Measurements from ENCODE around the gene PODNL1.
"Not testable (repeated sequence)": the region's sequence is repeated elsewhere in the genome, so short reads cannot be mapped to it uniquely, and the experiment has no call there.

Gene PODNL1

GRCh38 chr19:13973479-13973878 is 35.3 kb upstream of the PODNL1 start:
- not testable (repeated sequence) for DNase-seq (ENCODE audit: low read depth)

GRCh38 chr19:13972368-13973155 is 34.3 kb upstream of the PODNL1 start:
- no peak for DNase-seq (ENCODE audit: low read depth)

GRCh38 chr19:13971868-13972267 is 33.7 kb upstream of the PODNL1 start:
- DNase-seq (ENCODE audit: low read depth): not testable (repeated sequence)

GRCh38 chr19:13969897-13970296 is 31.7 kb upstream of the PODNL1 start:
- DNase-seq (ENCODE audit: low read depth): no peak

GRCh38 chr19:13968999-13969398 is 30.8 kb upstream of the PODNL1 start:
- no peak for DNase-seq (ENCODE audit: low read depth)

GRCh38 chr19:13968383-13968935 is 30.2 kb upstream of the PODNL1 start:
- DNase-seq (ENCODE audit: low read depth): no peak

GRCh38 chr19:13967206-13967605 is 29.0 kb upstream of the PODNL1 start:
- not testable (repeated sequence) for DNase-seq (ENCODE audit: low read depth)

GRCh38 chr19:13966684-13967128 is 28.5 kb upstream of the PODNL1 start:
- no peak for DNase-seq (ENCODE audit: low read depth)

- DNase-seq (ENCODE audit: low read depth): no peak
These were observed 27.9 kb upstream of the PODNL1 start for GRCh38 chr19:13965926-13966683.

GRCh38 chr19:13965377-13965896 is 27.2 kb upstream of the PODNL1 start:
- no peak for DNase-seq (ENCODE audit: low read depth)

GRCh38 chr19:13964776-13965175 is 26.6 kb upstream of the PODNL1 start:
- no peak for DNase-seq (ENCODE audit: low read depth)

GRCh38 chr19:13963603-13964105 is 25.4 kb upstream of the PODNL1 start:
- no peak for DNase-seq (ENCODE audit: low read depth)

GRCh38 chr19:13962699-13963602 is 24.7 kb upstream of the PODNL1 start:
- no peak for DNase-seq (ENCODE audit: low read depth)

- no peak for DNase-seq (ENCODE audit: low read depth)
These were observed 23.8 kb upstream of the PODNL1 start for GRCh38 chr19:13961826-13962698.

- no peak for DNase-seq (ENCODE audit: low read depth)
These were observed 22.9 kb upstream of the PODNL1 start for GRCh38 chr19:13960863-13961784.

GRCh38 chr19:13959962-13960862 is 22.0 kb upstream of the PODNL1 start:
- no peak for DNase-seq (ENCODE audit: low read depth)

- DNase-seq (ENCODE audit: low read depth): no peak
These were observed 21.1 kb upstream of the PODNL1 start for GRCh38 chr19:13959141-13959961.
